ENCODE data around the gene TLL2. TPM values are rescaled to one million over a fixed set of nuclear protein-coding genes. Genes with fewer than 3 reads are reported as not detected.

TLL2 gene
- total and polyA plus RNA-seq, 4 donors: 0.07 to 0.23 (median 0.10) TPM

DNA sequence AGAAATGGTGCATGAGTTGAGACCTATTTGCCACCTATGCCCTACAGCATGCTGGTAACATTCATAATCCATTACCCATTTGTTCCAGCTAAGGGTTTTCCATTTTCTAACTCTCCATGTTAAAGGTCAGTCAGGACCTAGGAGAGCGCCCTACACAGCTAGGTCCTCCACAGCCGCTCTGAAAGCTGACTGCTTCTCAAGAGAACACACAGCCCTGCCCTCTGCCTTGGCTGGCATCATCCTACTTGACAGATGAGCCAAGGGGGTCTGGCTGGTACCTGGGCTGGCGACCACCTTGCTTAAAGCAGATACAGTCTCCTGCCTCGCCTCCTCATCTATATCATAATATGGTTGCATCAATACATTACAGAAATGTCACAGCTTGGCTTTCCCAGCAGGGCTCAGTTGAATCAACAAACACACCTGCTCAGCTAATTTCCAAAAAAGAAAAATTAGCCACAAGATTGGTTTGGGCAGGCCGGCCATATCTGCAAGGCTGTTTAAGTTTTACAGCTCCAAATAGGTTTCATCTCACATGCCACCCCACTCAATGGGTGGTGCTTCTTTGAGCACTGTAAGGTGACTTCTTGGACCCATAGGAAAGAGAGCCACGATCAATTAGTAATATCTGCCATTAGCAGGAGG is 17.3 kb downstream of the TLL2 start:
- peaks cover 0 to 2% (median 0%) of the 10 kb centered on the region in 4 donors for H3K9me3 ChIP-seq (ENCODE audit: control insufficient read depth in 4 of 4, insufficient read depth in 3 of 4, low read length in 3 of 4)
- no peaks in the 10 kb centered on the region for H3K36me3 ChIP-seq (ENCODE audit: control insufficient read depth in 4 of 4, insufficient read depth in 4 of 4, low read length in 4 of 4)
- TF ChIP-seq, protein P1, sequence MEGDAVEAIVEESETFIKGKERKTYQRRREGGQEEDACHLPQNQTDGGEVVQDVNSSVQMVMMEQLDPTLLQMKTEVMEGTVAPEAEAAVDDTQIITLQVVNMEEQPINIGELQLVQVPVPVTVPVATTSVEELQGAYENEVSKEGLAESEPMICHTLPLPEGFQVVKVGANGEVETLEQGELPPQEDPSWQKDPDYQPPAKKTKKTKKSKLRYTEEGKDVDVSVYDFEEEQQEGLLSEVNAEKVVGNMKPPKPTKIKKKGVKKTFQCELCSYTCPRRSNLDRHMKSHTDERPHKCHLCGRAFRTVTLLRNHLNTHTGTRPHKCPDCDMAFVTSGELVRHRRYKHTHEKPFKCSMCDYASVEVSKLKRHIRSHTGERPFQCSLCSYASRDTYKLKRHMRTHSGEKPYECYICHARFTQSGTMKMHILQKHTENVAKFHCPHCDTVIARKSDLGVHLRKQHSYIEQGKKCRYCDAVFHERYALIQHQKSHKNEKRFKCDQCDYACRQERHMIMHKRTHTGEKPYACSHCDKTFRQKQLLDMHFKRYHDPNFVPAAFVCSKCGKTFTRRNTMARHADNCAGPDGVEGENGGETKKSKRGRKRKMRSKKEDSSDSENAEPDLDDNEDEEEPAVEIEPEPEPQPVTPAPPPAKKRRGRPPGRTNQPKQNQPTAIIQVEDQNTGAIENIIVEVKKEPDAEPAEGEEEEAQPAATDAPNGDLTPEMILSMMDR (IDR thresholded peaks at IDR 0.05; ENCODE audit: control extremely low read depth, extremely low read depth): no peak
- DNase-seq: peak; percentile 36 to 68 (median 42)
- H3K9ac ChIP-seq (ENCODE audit: insufficient read depth in 1 of 2, low read length in 2 of 2): no peak overlapping the region
- no peak overlapping the region for H3K27ac ChIP-seq (ENCODE audit: low read depth in 1 of 2, low read length in 1 of 2)
- H3K4me3 ChIP-seq: no peak overlapping the region
- no peak for ATAC-seq (ENCODE audit: insufficient read depth, low FRiP score)
- H3K4me1 ChIP-seq (ENCODE audit: control insufficient read depth in 5 of 5, insufficient read depth in 5 of 5, low read length in 5 of 5): no peaks in the 10 kb centered on the region
- WGBS, 2 donors: 71 to 75% methylated on average over 6 of the region's 6 CpGs
- H3K27me3 ChIP-seq (ENCODE audit: control insufficient read depth in 3 of 3, insufficient read depth in 3 of 3, low read length in 2 of 3): peaks cover 0 to 9% (median 0%) of the 10 kb centered on the region in 3 donors

DNA sequence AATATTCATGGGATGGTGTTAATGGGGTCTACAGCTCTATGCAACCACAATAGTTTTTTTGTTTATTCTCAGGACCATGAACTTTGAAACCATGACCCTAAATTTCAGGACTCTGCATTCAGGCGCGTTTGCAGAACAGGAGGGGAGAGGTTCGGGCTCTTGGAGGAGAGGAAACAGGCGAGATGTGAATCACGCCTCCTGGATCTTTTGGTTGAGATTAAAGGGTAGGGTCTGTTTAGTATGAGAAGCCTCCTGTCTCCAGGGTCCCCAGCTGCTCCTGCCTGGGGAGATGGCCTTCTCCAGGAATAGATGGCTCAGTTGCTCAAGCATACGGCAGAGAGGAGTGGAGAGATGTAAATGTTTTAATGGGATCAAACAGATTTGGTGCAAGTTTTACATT is 18.2 kb downstream of the TLL2 start:
- DNase-seq: no peak
- Histone ChIP-seq H3K36me3 (ENCODE audit: control insufficient read depth in 4 of 4, insufficient read depth in 4 of 4, low read length in 4 of 4) (no peaks in the 10 kb centered on the region), H3K27me3 (ENCODE audit: control insufficient read depth in 3 of 3, insufficient read depth in 3 of 3, low read length in 2 of 3) (peaks cover 0 to 9% (median 0%) of the 10 kb centered on the region in 3 donors), H3K4me1 (ENCODE audit: control insufficient read depth in 5 of 5, insufficient read depth in 5 of 5, low read length in 5 of 5) (no peaks in the 10 kb centered on the region), H3K9ac (ENCODE audit: insufficient read depth in 1 of 2, low read length in 2 of 2) (no peak overlapping the region), H3K4me3 (no peak overlapping the region), H3K27ac (ENCODE audit: low read depth in 1 of 2, low read length in 1 of 2) (no peak overlapping the region), H3K9me3 (ENCODE audit: control insufficient read depth in 4 of 4, insufficient read depth in 3 of 4, low read length in 3 of 4) (peaks cover 0 to 2% (median 0%) of the 10 kb centered on the region in 4 donors)
- TF ChIP-seq, protein P1 (IDR thresholded peaks at IDR 0.05; ENCODE audit: control extremely low read depth, extremely low read depth): no peak
- no peak for ATAC-seq (ENCODE audit: insufficient read depth, low FRiP score)
- 90 to 94% methylated on average over 6 of the region's 6 CpGs for WGBS, 2 donors

- Histone ChIP-seq H3K27ac (ENCODE audit: low read depth in 1 of 2, low read length in 1 of 2) (no peak overlapping the region), H3K4me1 (ENCODE audit: control insufficient read depth in 5 of 5, insufficient read depth in 5 of 5, low read length in 5 of 5) (no peaks in the 10 kb centered on the region), H3K36me3 (ENCODE audit: control insufficient read depth in 4 of 4, insufficient read depth in 4 of 4, low read length in 4 of 4) (no peaks in the 10 kb centered on the region), H3K27me3 (ENCODE audit: control insufficient read depth in 3 of 3, insufficient read depth in 3 of 3, low read length in 2 of 3) (peaks cover 0 to 13% (median 0%) of the 10 kb centered on the region in 3 donors), H3K9me3 (ENCODE audit: control insufficient read depth in 4 of 4, insufficient read depth in 3 of 4, low read length in 3 of 4) (peaks cover 0 to 2% (median 0%) of the 10 kb centered on the region in 4 donors), H3K4me3 (no peak overlapping the region), H3K9ac (ENCODE audit: insufficient read depth in 1 of 2, low read length in 2 of 2) (no peak overlapping the region)
- ATAC-seq (ENCODE audit: insufficient read depth, low FRiP score) (no peak), DNase-seq (no peak)
- WGBS, 2 donors: 84 to 87% methylated on average over 4 of the region's 4 CpGs
- TF ChIP-seq, protein P1 (IDR thresholded peaks at IDR 0.05; ENCODE audit: control extremely low read depth, extremely low read depth): no peak
These were observed 19.0 kb downstream of the TLL2 start for GRCh38 chr10:96494694-96495093.

Data from lung (tissue), 12 donors.